ENCODE data around the gene PRCD.
"Not testable (repeated sequence)": the region's sequence is repeated elsewhere in the genome, so short reads cannot be mapped to it uniquely, and the experiment has no call there.

The PRCD gene

DNA sequence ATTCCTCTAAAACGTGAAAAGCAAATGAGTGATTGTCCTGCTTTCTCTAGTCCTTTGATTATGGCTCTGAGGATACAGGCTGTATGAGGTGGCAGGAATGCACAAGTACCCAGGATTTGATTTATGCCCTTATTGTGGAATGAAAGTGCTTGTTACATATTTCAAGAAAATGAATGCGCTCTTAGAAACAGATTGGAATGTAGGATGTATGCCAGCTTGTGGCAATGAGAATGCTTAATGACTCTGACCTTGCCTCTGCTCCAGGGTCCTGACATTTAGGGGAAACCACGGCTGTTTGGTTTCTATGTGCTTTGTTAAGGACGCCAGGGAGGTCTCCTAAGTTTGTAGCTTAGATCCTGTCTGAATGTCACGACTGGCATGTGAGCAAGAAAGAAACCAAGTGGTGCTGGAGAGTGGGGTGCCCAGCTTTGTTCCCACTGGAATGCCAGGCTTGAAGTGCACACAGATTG, 22.0 kb downstream of the PRCD start:
- no peak for FAIRE-seq
- TF ChIP-seq, protein P1, sequence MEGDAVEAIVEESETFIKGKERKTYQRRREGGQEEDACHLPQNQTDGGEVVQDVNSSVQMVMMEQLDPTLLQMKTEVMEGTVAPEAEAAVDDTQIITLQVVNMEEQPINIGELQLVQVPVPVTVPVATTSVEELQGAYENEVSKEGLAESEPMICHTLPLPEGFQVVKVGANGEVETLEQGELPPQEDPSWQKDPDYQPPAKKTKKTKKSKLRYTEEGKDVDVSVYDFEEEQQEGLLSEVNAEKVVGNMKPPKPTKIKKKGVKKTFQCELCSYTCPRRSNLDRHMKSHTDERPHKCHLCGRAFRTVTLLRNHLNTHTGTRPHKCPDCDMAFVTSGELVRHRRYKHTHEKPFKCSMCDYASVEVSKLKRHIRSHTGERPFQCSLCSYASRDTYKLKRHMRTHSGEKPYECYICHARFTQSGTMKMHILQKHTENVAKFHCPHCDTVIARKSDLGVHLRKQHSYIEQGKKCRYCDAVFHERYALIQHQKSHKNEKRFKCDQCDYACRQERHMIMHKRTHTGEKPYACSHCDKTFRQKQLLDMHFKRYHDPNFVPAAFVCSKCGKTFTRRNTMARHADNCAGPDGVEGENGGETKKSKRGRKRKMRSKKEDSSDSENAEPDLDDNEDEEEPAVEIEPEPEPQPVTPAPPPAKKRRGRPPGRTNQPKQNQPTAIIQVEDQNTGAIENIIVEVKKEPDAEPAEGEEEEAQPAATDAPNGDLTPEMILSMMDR (IDR thresholded peaks at IDR 0.05; ENCODE audit: insufficient read depth, missing control alignments): no peak
- no peak for DNase-seq (ENCODE audit: insufficient read length, low spot score)

DNA sequence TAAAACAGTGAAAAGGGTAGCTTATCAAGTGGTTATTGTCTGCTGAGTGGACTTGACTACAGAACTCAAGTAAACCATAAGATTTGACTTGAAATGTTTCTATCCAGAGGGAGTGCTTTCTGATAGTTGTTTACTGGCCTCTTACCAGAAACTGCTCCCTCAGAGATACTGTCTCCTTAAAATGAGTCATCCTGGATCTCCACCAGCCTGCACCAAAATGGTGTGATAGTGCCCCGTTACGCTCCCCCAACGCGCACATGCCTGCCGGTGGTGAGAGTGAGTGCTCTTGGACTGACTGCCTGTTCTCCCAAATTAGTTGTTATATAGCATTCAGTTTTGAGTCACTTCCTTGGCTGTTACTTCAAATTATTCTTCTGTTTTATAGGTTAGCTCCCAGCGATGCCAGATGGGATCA, 22.9 kb downstream of the PRCD start:
- TF ChIP-seq, protein P1 (IDR thresholded peaks at IDR 0.05; ENCODE audit: insufficient read depth, missing control alignments): no peak
- no peak for FAIRE-seq
- DNase-seq (ENCODE audit: insufficient read length, low spot score): no peak

DNA sequence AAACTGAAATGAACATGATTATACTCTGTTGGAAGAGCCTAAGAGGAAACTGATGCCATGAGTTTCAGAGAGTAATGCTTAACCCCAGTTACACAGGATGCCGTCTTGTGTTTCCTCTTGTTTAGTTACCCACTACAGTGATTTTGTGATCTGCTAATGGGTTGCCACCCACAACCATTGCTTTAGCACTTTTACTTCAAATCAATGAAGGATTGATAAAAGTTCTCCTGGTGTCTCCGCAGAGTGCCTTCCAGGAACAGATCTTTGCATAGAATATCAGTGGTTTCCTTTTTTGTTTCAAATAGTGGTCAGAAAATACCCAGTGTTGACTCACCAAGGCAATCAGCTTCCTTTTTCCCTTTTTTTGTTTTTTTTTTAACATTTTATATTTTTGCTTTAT, 23.5 kb downstream of the PRCD start:
- not testable (repeated sequence) for FAIRE-seq; DNase-seq (ENCODE audit: insufficient read length, low spot score)

DNA sequence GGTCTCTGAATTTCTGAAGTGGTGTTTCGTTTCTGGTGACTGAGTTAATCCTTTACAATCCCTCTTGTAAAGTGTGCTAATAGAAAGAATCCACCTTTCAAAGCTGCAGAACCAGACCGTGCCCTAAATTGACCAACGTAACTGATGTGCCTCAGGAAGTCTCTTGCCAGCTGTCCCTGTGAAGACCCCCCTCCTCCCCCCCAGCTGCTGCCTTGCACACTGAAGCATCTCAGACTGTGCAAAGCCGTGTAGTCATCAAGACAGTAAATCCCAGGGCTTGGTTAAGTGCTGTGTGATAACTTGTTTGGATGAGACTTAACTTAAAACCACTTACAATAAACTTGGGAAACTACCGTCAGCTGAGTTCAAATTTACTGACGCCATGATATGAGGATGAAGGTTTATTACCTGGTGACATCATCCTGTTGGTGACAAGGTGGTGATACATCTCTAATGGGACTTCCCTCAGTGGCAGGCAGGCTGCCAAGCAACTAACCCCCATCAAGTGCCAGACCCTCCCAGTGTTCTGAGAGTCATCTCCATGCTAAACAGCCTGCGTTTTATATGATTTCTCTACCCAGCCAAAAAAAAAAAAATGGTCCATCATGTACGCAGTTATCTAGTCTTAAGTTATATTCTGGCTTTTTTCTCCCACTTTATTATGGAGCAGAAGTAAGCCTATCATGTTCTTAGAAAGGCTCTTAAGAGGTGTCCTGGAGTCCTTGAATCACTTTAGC, 25.3 kb downstream of the PRCD start:
- peak; percentile 61 for FAIRE-seq
- DNase-seq (ENCODE audit: insufficient read length, low spot score): not testable (repeated sequence)

DNA sequence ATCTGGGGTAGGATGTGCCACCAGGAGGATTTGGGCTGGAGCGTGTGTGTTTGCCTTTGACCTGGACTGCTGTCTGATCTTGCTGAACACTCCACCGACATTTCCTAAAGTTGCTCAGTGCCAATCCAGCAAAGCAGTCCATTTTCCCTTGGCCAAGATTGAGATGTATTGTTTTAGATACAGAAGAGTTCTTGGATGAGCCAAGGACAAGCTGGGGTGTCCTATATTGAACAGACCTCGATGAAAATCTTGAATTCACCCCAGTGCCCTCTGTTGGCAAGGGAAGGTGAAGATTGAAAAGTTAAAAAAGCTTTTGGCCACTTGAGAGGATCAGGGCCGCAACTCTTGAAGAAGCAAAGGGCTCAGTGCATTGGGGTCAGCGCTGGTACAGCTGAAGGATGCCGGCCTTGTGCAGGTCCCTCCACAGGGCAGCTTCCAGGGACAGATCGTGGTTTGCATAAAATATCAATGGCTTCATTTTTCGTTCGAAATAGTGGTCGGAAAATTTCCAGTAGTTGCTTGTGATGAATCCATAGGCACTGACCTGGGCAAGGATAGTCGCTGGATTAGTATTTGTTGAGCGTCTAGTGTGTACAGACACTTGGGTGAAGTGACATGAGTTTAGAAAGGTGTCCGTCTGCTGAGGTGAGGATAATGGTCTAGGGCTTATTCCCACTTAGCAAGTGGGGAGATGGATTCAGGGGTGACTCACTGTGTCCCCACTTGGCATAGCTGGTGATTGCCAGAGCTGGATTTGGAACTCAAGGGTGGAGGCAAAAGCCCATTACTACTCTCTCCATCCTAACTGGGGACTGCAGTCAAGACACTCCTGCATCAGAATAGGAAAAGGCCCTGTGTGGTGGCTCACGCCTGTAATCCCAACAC, 26.1 kb downstream of the PRCD start:
- TF ChIP-seq, protein P1 (IDR thresholded peaks at IDR 0.05; ENCODE audit: insufficient read depth, missing control alignments): no peak
- no peak for DNase-seq (ENCODE audit: insufficient read length, low spot score)
- no peak for FAIRE-seq

DNA sequence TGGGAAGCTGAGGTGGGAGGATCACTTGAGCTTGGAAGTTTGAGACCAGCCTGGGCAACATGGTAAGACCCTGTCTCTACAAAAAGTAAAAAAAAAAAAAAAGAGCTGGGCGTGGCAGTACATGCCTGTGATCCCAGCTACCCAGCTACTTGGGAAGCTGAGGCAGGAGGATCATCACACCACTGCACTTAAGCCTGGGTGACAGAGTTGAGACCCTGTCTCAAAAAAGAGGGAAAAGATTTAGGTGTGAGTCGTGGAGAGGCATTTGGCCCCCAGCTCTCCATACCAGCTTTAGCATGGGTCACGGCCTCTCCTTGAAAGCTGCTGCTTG, 26.7 kb downstream of the PRCD start:
- no peak for DNase-seq (ENCODE audit: insufficient read length, low spot score)
- no peak for FAIRE-seq
- TF ChIP-seq, protein P1 (IDR thresholded peaks at IDR 0.05; ENCODE audit: insufficient read depth, missing control alignments): no peak

- TF ChIP-seq, protein P1 (IDR thresholded peaks at IDR 0.05; ENCODE audit: insufficient read depth, missing control alignments): no peak
- FAIRE-seq (no peak), DNase-seq (ENCODE audit: insufficient read length, low spot score) (no peak)
Measured at GRCh38 chr17:76566988-76567431, 27.2 kb downstream of the PRCD start.

All from D721Med (cell line).